Uterus (tissue), 4 donors: ENCODE results near the gene MMAB. TPM values are rescaled to one million over a fixed set of nuclear protein-coding genes. Genes with fewer than 3 reads are reported as not detected.

Source experiments
- DNase-seq, 2 donors: peaks; one replicate each; pipeline ENCODE4 v3.0.0-alpha.2; 2019 to 2020
- H3K27ac ChIP-seq, 2 donors: fragments of 200-600 bp; sonication (generic); 1 replicate in 1 of 2; 2 replicates in 1 of 2; pipeline ENCODE4 v1.5.1; 2016 to 2018
- H3K27me3 ChIP-seq, 2 donors: fragments of 200-600 bp; sonication (generic); one replicate each; pipeline ENCODE4 v1.5.1; 2018 to 2019; ENCODE audit warnings: control low read depth in 1 of 2
- H3K36me3 ChIP-seq, 2 donors: fragments of 200-600 bp; sonication (generic); one replicate each; pipeline ENCODE4 v1.5.1; 2019; ENCODE audit warnings: control low read depth in 1 of 2
- H3K4me1 ChIP-seq, 2 donors: fragments of 200-600 bp; sonication (generic); one replicate each; pipeline ENCODE4 v1.5.1; 2018 to 2019; ENCODE audit warnings: control low read depth in 1 of 2
- H3K4me3 ChIP-seq, 2 donors: fragments of 200-600 bp; sonication (generic); 1 replicate in 1 of 2; 2 replicates in 1 of 2; pipeline ENCODE4 v1.5.1; 2018 to 2019; ENCODE audit warnings: mild to moderate bottlenecking in 1 of 2
- H3K9me3 ChIP-seq, 2 donors: fragments of 200-600 bp; sonication (generic); one replicate each; pipeline ENCODE4 v1.5.1; 2019; ENCODE audit warnings: control low read depth in 1 of 2
- CTCF ChIP-seq, 4 experiments: fragments of 200-600 bp in 2 of 4; fragments of 450-650 bp in 2 of 4; sonication (generic) in 2 of 4; IDR thresholded peaks; one replicate each; pipeline ENCODE4 v1.5.1; 2016 to 2019; ENCODE audit warnings: antibody characterized with exemption in 4 of 4, mild to moderate bottlenecking in 2 of 4, moderate library complexity in 1 of 4
- POLR2A ChIP-seq, 2 donors: fragments of 450-650 bp; IDR thresholded peaks; one replicate each; pipeline ENCODE4 v1.6.1; 2016; ENCODE audit warnings: antibody characterized with exemption in 2 of 2, mild to moderate bottlenecking in 1 of 2, moderate library complexity in 1 of 2
- intact Hi-C: fragments of 100-400 bp; cut with DNase I; formaldehyde crosslinking; loops from one replicate; pipeline ENCODE4 v1.15.1; 2023; ENCODE audit warnings: low total_unique reads
- total RNA-seq, 4 donors: library from RNA; depleted of rRNA in 3 of 4; stranded (reverse); fragments of >200 nt in 3 of 4; gene quantifications; one replicate each; pipeline versions ENCODE4 v1.1.0 to v1.2.4, GENCODE V29; 2014 to 2023
- donor health status: DM: yes; HTN: yes; CAD: no.

MMAB gene
- 100 to 1,000 TPM in 1 of 4 donors, 10 to 100 TPM in 3; 15.0 to 234 (median 21.5) TPM for total RNA-seq

DNA sequence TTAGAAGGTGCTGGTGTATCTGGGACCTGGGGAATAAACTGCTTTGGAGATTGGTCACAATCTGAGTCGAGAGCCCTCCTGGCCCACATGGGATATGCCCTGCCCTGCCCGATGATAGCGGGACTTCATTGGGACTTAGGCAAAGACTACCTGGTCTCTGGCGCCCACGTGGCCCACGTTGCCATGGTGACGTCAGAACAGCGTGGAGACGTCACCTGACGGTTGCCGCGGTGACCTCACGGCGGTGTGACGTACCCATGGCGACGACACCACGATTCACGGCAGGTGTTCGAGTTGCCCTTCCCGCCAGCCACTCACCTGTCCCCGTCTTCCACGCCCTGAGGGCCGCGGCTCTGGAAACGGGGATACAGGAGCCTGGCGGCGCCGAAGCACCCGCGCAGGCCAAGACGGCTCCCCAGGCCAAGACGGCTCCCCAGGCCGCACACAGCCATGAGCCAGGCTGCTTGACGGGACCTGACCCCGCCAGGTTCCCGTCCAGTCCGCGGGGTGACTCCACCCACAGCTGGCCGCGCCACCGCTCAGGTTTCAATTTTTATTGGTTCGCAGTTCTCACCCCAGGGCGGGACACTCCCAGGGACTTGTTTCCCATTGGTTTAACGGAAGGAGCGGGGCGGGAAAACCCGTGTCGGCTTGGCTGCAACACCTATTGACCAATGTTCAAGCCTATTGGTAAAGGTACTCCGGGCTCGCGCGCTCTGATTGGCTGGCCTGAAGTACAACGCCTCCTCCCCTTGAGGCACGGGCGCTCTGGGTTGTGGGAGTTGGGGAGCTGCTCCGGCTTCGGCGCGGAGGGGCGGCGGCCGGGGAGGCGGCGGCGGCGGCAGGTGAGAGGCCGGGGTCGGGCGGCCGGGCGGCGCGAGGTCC, at the start of gene MMAB, which contains the start of gene MVK:
TSS of gene MMAB (minus strand) at position 476 of the 885 bp plus-strand sequence. CDS start at position 452, 24 bp downstream.
TSS of gene MVK (plus strand) at position 766 of the 885 bp plus-strand sequence. CDS start 1,029 bp downstream, outside the sequence.
- intact Hi-C loops: no loop called here
- Histone ChIP-seq H3K9me3 (no peaks in the 10 kb centered on the region), H3K4me1 (peaks cover 0 to 5% of the 10 kb centered on the region in 2 donors), H3K27me3 (no peaks in the 10 kb centered on the region), H3K27ac (peak within 1 kb of the TSS; percentile 71 to 89), H3K4me3 (peak within 1 kb of the TSS; percentile 74 to 93), H3K36me3 (no peaks in the 10 kb centered on the region)
- DNase-seq: peak; percentile 98 to 99
- peak; percentile 21 to 70 for TF ChIP-seq POLR2A (IDR thresholded peaks at IDR 0.05)
- peak in 1 of 4 experiments; percentile 34 for TF ChIP-seq CTCF (IDR thresholded peaks at IDR 0.05)

- no peak overlapping the region for H3K27ac ChIP-seq
- H3K36me3 ChIP-seq: no peaks in the 10 kb centered on the region
- H3K27me3 ChIP-seq: no peaks in the 10 kb centered on the region
- TF ChIP-seq CTCF (IDR thresholded peaks at IDR 0.05) (no peak), POLR2A (IDR thresholded peaks at IDR 0.05) (no peak)
- no peak overlapping the region for H3K4me3 ChIP-seq
- no peak for DNase-seq
- no peaks in the 10 kb centered on the region for H3K9me3 ChIP-seq
- intact Hi-C loops: no loop called here
- H3K4me1 ChIP-seq: no peaks in the 10 kb centered on the region
These were observed 48.6 kb upstream of the MMAB start for GRCh38 chr12:109621901-109622364.

DNA sequence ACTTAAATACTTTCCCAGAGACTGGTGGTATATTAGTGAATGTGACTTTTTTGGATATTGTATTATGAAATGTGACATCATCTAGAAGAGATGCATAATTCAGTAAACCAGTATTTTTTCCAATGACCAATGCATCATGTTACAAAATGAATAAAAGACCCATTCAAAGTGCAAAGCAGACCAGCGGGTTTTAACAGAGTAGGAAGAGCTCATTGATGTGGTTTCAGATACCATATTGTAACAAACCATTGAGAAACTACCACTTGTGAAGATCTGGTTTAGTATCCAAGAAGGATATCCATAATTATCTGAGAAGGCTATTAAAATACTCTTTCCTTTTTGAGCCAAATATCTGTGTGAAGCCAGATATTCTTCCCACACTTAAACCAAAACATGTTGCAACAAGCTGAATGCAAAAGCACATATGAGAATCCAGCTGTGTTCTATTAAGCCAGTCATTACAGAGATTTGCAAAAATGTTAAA, 47.9 kb upstream of the MMAB start:
- TF ChIP-seq POLR2A (IDR thresholded peaks at IDR 0.05) (no peak), CTCF (IDR thresholded peaks at IDR 0.05) (no peak)
- Histone ChIP-seq H3K9me3 (no peaks in the 10 kb centered on the region), H3K36me3 (no peaks in the 10 kb centered on the region), H3K27ac (no peak overlapping the region), H3K27me3 (no peaks in the 10 kb centered on the region), H3K4me1 (no peaks in the 10 kb centered on the region), H3K4me3 (no peak overlapping the region)
- intact Hi-C loops: no loop called here
- DNase-seq: no peak

GRCh38 chr12:109619002-109619604, 45.8 kb upstream of the MMAB start:
- Histone ChIP-seq H3K9me3 (no peaks in the 10 kb centered on the region), H3K27me3 (peaks cover 0 to under 1% of the 10 kb centered on the region in 2 donors), H3K27ac (no peak overlapping the region), H3K36me3 (no peaks in the 10 kb centered on the region), H3K4me3 (no peak overlapping the region), H3K4me1 (no peaks in the 10 kb centered on the region)
- intact Hi-C loops: no loop called here
- no peak for DNase-seq
- TF ChIP-seq POLR2A (IDR thresholded peaks at IDR 0.05): no peak
- no peak for TF ChIP-seq CTCF (IDR thresholded peaks at IDR 0.05)
